CD4-positive, alpha-beta T cell treated with Interleukin-12 subunit alpha and Interleukin-12 subunit beta, for 1 hour (primary cell): Measurements from ENCODE around the gene EPHA2.
"Not testable (repeated sequence)": the region's sequence is repeated elsewhere in the genome, so short reads cannot be mapped to it uniquely, and the experiment has no call there.

Source experiments
- DNase-seq: peaks from one replicate; pipeline ENCODE4 v3.0.0-alpha.2; 2020

Gene EPHA2

GRCh38 chr1:16155537-16156410 lies at the start of gene EPHA2:
EPHA2 (minus strand) TSS chr1:16156069; CDS start chr1:16155932, 137 bp downstream.
- no peak for DNase-seq

- no peak for DNase-seq
Measured at GRCh38 chr1:16205334-16205671, 49.4 kb upstream of the EPHA2 start.

DNA sequence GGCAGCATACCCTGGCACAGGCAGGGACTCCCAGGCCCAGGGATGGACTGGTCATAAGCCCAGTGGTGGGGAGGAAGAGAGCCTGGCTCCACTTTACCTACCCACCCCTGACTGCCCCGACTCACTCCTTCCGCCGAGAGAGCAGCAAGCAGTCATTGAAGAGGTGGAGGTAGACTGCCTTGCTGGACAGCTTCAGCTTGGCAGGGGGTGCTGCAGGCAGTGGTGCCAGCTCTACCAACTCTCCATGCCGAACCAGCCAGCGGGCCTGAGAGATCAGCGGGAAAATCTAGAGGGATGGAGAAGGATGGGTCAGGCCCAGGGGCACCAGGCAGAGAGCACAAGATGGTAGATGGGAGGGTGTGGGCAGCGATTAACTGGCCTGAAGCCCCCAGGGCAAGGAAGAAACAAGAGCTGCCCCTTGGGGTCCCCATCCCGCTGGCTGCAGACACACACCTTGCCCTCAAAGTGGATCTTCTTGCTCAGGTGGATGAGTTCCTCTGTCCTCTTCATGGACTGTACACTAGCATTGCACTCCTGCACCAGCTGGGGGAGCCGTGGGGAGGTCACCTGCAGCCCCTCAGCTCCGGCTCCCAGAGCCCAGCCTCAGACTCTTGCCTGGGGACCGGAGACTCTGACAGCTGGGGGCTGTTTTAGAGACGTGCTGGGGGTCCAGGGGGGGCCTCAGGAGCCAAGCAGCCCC lies 48.9 kb upstream of the EPHA2 start:
- peak; percentile 31 for DNase-seq

- DNase-seq, result no peak
Measured at GRCh38 chr1:16204216-16204615, 48.3 kb upstream of the EPHA2 start.

DNA sequence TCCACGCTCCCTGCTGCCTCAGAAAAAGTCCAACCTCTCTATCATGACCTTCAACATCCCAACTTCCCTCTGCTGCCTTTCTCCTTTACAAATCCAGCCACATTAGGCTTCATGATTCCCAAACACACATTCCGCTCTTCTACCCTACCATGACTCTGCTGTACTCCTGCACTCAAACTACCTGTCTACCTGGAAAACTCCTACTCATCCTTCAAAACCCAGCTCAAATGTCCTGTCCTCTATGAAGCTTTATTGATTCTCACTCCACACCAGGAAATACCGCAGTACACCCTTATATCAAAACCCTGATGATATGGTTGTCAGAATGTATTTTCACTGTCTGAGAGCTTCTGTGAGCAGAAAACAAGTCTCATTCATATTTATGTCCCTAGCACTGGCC lies 47.7 kb upstream of the EPHA2 start:
- DNase-seq, result no peak

DNA sequence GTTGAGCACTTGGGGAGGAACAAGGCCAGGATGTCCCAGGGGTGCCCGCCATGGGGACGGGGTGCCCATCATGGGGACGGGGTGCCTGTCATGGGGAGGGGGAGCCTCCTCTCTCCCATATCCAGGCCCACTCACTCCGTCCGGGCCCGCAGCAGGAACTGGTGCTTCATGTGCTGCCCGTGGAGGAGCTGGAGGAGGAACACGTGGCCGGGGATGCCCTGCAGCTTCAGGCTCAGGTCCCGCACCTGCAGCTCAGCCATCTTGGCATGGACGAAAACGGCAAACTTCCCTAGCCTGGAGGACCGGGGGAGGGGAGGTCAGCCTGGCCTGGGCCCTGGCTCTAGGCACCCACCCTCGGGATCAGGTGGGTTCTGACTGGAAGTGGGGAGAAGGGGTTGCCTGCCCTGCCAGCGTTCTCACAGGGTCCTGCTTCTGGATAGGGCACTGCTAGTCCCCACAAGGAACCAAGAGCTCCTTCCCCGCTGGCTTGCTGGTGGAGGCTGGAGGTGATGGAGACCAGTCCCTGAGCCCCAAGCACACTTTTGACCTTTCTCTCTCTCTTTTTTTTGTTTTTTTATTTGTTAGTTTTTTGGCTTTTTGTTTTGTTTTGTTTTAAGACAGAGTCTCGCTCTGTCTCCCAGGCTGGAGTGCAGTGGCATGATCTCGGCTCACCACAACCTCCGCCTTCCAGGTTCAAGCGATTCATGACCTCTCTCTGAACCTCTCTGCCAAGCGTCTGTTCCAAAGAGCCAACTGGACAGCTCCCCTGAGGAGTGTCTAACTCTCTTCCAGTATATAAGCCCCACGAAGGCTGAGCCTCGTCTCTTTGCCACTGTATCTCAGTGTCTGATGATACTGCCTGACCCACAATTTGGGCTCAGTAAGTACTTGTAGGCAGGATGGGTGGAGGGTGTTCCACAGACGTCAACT lies 46.7 kb upstream of the EPHA2 start:
- DNase-seq, result no peak

DNA sequence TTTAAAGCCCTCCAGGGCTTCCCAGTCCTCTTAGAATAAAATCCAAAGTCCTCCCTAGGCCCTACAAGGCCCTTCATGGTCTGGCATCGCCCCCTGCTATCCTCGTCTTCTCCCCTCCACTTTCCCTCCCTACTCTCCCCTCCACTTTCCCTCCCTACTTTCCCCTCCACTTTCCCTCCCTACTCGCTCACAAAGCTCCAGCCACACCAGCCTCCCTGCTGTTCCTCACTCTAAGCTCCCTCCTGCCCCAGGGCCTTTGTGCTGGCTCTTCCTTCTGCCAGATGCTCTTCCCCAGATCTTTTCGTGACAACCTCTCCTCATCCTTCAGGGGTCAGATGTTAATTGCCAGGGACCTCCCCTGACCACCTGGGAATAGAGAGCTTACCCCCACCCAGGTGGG lies 43.8 kb upstream of the EPHA2 start:
- DNase-seq, result no peak

GRCh38 chr1:16199157-16199501 lies 43.3 kb upstream of the EPHA2 start:
- DNase-seq, result no peak

- no peak for DNase-seq
Measured at GRCh38 chr1:16198444-16199156, 42.7 kb upstream of the EPHA2 start.

DNA sequence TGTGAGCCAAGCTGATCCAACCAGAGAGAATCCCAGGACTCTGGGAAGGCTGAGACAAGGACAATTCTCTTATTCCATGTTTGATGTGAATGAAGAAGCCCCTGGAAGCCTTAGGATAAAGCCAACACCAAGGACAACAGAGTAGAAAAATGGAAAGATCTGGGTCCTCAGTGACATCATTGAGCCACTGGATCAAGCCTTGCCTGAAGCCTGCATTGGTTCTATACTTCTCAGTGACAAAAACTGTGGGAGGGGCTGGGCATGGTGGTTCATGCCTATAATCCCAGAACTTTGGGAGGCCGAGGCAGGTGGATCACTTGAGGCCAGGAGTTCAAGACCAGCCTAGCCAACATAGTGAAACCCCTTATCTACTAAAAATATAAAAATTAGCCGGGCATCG lies 41.0 kb upstream of the EPHA2 start:
- DNase-seq, result no peak

GRCh38 chr1:16196139-16196538 lies 40.3 kb upstream of the EPHA2 start:
- DNase-seq, result not testable (repeated sequence)

- DNase-seq, result no peak
Measured at GRCh38 chr1:16195518-16195905, 39.6 kb upstream of the EPHA2 start.

DNA sequence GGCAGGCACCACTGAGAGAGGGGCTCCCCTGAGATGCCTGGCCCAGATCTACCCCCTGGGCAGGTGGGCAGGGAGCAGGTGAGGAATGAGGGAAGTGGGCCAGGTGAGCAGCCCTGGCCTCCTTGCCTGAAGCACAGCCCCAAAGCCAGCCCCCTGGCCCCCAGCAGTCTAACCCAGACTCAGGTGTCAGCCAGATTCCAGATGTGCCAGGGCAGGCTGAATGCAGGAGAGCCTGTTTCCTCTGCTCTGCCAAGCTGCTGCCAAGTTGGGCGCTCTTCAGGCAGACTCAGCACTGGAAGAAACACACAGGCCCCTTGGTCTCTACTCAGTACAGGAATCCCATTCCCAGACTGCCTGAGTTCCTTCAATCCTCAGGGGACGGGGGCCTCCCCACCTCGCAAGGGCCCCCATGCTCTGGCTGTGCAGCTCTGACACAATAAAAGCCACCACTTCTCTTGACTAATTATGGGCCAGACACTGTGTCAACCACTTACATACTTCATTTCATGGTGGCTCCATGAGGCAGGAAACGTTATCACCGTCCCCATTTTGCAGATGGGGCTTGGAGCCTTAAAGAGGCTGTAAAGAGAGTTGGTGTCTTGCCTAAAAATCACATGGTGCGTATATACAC lies 36.2 kb upstream of the EPHA2 start:
- DNase-seq, result no peak

- no peak for DNase-seq
Measured at GRCh38 chr1:16191309-16191708, 35.4 kb upstream of the EPHA2 start.

GRCh38 chr1:16189921-16190621 lies 34.2 kb upstream of the EPHA2 start:
- no peak for DNase-seq

DNA sequence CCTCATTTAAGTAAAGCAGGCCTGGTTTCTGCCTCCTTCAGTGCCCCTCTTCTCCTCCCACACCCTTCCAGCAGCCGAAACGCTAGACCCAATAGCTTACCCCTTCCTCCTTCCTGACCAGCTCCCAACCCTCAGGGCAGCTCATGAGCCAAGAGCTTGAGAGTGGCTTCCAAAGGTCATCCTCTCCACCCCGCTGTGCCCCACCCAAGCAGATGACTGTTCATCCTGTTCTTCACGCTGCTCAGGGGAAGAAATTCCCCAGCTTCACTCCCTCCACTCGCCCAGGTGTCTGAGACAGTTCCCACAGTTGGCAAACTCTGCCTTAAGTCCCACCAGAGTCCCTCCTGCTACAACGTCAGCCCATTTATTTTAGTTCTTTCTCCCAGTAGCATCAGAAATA lies 33.1 kb upstream of the EPHA2 start:
- DNase-seq, result no peak

DNA sequence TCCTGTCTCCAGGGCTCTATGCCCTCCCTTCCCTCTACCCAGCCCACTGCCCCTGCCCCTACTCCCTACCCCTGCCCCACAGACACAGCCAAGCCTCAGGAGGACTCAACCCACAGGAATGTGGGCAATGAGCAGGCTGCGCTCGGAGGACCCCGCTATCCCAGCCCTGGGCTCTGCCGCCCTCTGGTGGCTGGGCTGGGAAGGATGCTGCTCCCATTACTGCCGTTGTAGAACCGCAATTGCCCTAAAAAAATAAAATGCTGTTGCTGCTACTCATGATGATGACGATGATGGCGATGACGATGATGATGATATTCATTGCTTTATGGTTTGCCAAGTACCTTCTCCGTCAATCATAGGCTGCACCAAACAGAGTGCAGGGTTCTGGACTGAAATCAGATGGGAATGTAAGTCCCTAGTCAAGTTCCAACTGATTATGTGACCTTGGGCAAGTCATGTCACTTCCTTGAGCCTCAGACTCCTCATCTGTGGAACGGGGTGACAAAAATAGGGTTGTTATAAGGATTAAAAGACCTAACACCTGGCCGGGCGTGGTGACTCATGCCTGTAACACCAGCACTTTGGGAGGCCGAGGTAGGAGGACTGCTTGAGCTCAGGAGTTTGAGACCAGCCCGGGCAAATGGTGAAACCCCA lies 32.0 kb upstream of the EPHA2 start:
- peak; percentile 78 for DNase-seq

GRCh38 chr1:16186655-16187235 lies 30.9 kb upstream of the EPHA2 start:
- no peak for DNase-seq

DNA sequence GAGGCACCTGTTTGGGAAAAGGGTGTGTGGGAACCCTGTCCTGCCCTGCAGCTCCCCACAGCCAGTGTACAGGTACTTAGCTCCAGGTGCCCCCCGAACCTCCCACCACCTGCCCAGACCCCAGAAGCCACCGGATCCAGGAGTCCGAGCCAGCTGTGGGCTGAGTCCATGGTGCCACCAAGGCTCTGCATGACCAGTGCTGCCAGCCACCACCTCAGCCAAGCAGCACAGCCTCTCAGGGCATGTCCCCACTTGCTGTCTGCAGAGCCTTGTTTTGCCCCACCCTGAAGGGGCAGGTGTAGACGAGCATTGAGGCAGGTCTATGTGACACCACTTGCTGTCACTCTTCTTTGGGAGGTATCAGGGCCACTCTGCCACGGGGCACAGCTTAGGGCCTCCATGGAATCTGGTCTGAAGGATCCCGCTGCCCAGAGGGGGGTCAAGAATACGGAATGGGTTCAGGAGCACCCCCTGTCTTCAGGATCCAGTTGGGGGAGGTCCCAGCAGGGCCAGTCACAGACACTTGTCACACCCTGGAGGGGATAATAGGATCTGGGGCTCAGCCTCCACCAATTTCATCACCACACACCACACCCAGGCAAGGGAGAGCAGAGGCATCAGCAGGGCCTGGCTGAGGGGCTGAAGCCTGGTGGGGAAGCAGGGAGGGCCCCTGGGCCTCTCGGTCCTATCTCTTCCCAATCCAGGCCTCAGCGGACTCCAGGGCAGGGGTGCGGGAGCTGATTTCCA lies 28.9 kb upstream of the EPHA2 start:
- DNase-seq, result no peak
